Activated CD4-positive, alpha-beta T cell treated with anti-CD3 and anti-CD28 coated beads for 36 hours (primary cell): ENCODE results near the gene ZNF280A. TPM values are rescaled to one million over a fixed set of nuclear protein-coding genes. Genes with fewer than 3 reads are reported as not detected.

Source experiments
- ATAC-seq: fragments of 200-7000 bp; cut with Tn5 transposase; one replicate; pipeline ENCODE4 v1.10.0; 2021; ENCODE audit warnings: mild to moderate bottlenecking, moderate library complexity
- CTCF ChIA-PET: fragments of 350-600 bp; sonication (Branson Sonifier 250); formaldehyde crosslinking; loops from one replicate; lab custom pipeline; 2021; ENCODE audit warnings: antibody characterized with exemption; lab: Charles Lee
- POLR2A ChIA-PET: fragments of 350-600 bp; sonication (Branson Sonifier 250); formaldehyde crosslinking; loops from one replicate; lab custom pipeline; 2021; ENCODE audit warnings: antibody characterized with exemption, inconsistent platforms; lab: Charles Lee
- DNase-seq: peaks from one replicate; pipeline ENCODE4 v3.0.0-alpha.2; 2020
- H3K27ac Mint-ChIP-seq: one replicate; pipeline ENCODE4 v1.8.0; 2021; ENCODE audit warnings: mixed read lengths
- H3K27me3 Mint-ChIP-seq: one replicate; pipeline ENCODE4 v1.8.0; 2021; ENCODE audit warnings: mixed read lengths
- H3K36me3 Mint-ChIP-seq: one replicate; pipeline ENCODE4 v1.8.0; 2021; ENCODE audit warnings: low read depth, mixed read lengths
- H3K4me1 Mint-ChIP-seq: one replicate; pipeline ENCODE4 v1.8.0; 2021; ENCODE audit warnings: mixed read lengths
- H3K4me3 Mint-ChIP-seq: one replicate; pipeline ENCODE4 v1.8.0; 2021; ENCODE audit warnings: mild to moderate bottlenecking, moderate library complexity, mixed read lengths
- H3K9me3 Mint-ChIP-seq: one replicate; pipeline ENCODE4 v1.8.0; 2021; ENCODE audit warnings: low read depth, mixed read lengths
- intact Hi-C, 2 experiments: fragments of 100-400 bp; cut with DNase I in 1 of 2; cut with micrococcal nuclease in 1 of 2; formaldehyde crosslinking; loops; one replicate each; pipeline versions ENCODE4 v1.14.2 to v1.15.1; 2022 to 2024; cut with DNase I, micrococcal nuclease
- total RNA-seq, 2 experiments: library from RNA; stranded (reverse); gene quantifications; one replicate each; pipeline ENCODE4 v1.2.3, GENCODE V29; 2021

ZNF280A gene, protein sequence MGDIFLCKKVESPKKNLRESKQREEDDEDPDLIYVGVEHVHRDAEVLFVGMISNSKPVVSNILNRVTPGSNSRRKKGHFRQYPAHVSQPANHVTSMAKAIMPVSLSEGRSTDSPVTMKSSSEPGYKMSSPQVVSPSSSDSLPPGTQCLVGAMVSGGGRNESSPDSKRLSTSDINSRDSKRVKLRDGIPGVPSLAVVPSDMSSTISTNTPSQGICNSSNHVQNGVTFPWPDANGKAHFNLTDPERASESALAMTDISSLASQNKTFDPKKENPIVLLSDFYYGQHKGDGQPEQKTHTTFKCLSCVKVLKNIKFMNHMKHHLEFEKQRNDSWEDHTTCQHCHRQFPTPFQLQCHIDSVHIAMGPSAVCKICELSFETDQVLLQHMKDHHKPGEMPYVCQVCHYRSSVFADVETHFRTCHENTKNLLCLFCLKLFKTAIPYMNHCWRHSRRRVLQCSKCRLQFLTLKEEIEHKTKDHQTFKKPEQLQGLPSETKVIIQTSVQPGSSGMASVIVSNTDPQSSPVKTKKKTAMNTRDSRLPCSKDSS
- not detected for total RNA-seq

- no peak within 1 kb of the TSS for H3K4me3 Mint-ChIP-seq
- H3K27ac Mint-ChIP-seq, result no peak within 1 kb of the TSS
- H3K27me3 Mint-ChIP-seq, result peaks cover 19% of the 10 kb centered on the region
- POLR2A ChIA-PET, result no interaction called here
- ATAC-seq (no peak), DNase-seq (no peak)
- CTCF ChIA-PET, result interaction anchor here (1.0 to 2.1 kb wide), 4 partner anchors 11 to 364 kb away, joined by 3 to 9 read pairs (median 4); partner anchors contain the start of gene ZNF280B
- intact Hi-C loops, result no loop called here
- no peaks in the 10 kb centered on the region for H3K4me1 Mint-ChIP-seq
- no peaks in the 10 kb centered on the region for H3K9me3 Mint-ChIP-seq
- no peaks in the 10 kb centered on the region for H3K36me3 Mint-ChIP-seq
Measured at GRCh38 chr22:22520020-22520656, at the start of gene ZNF280A. Gene ZNF280A, minus strand, starts transcription at chr22:22520270. Its CDS starts 4,640 bp downstream, at chr22:22515630.

DNA sequence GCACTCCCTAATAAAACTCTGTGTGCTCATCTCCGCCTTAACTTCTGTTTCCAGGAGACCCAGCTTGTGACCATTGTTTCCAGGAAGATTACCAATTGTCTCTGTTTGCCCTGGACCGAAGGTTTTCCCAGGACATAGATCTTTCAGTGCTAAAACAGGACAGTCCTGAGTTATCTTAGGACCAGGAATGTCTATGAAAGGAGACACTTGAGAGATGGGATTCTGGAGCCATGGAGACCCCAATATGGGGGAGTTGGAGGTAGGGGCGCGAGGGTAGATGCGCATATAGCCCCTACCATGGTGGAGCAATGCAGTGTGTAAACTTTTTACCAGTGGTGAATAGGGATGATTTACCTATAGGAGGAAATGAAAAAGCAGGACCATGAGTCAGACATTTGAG, 49.1 kb upstream of the ZNF280A start:
- CTCF ChIA-PET, result interaction anchor here (0.7 to 2.3 kb wide), 4 partner anchors 8 to 119 kb away, joined by 3 to 7 read pairs (median 5); partner anchors contain the start of gene PRAME
- Mint-ChIP-seq H3K9me3 (no peaks in the 10 kb centered on the region), H3K4me1 (no peaks in the 10 kb centered on the region), H3K27me3 (peaks cover 28% of the 10 kb centered on the region), H3K36me3 (no peaks in the 10 kb centered on the region), H3K4me3 (no peak overlapping the region), H3K27ac (no peak overlapping the region)
- intact Hi-C loops, result no loop called here
- ATAC-seq (no peak), DNase-seq (no peak)
- POLR2A ChIA-PET, result no interaction called here

GRCh38 chr22:22565981-22566380, 45.9 kb upstream of the ZNF280A start:
- H3K9me3 Mint-ChIP-seq, result no peaks in the 10 kb centered on the region
- no peaks in the 10 kb centered on the region for H3K4me1 Mint-ChIP-seq
- CTCF ChIA-PET, result interaction anchor here (2.0 kb wide), 1 partner anchor 57 kb away, joined by 6 read pairs; the partner anchor contains the start of gene ZNF280B
- no peak for ATAC-seq
- no peak for DNase-seq
- H3K4me3 Mint-ChIP-seq, result no peak overlapping the region
- POLR2A ChIA-PET, result no interaction called here
- H3K27ac Mint-ChIP-seq, result no peak overlapping the region
- peaks cover 24% of the 10 kb centered on the region for H3K27me3 Mint-ChIP-seq
- no peaks in the 10 kb centered on the region for H3K36me3 Mint-ChIP-seq
- intact Hi-C loops, result no loop called here

DNA sequence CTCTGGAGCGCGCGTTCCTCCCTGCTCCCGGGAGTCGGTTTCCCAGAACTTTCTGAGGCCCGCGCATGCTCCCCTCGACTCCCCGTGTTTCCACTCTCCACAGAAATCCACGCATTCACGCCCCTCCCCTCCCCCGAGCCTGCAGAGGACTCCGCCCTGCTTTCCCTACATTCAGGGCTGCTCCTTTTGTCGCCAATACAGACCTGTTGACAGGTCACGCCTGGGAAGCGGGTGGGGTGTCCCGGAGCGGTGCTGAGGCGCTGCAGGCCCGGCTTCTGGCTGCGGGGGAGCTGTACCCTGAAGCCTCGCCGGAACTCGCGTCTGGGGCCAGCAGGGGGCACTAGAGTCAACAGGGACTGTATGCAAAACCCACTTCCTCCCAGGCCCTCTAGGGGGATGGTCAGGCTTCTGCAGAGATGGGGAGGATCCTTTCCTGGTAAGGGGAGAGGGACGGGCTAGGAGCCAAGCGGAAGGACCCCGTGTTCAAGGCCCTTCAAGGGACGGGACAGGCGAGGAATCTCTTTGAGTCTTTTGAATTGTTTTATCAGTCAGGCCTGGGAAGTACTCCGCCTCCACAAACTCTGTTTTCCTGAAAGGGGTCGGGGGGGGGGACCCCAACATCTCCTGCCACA, 39.0 kb upstream of the ZNF280A start, which contains the start of gene PRAME:
Gene PRAME, minus strand, starts transcription at position 294 of the 632 bp plus-strand sequence. CDS start 2,433 bp downstream, outside the sequence.
- no peaks in the 10 kb centered on the region for H3K9me3 Mint-ChIP-seq
- intact Hi-C loops, result loop anchor here (2.0 to 10.0 kb wide), 2 partner anchors 94 kb away; no protein-coding TSS in a partner anchor
- ATAC-seq (peak; percentile 99), DNase-seq (peak; percentile 93)
- H3K4me3 Mint-ChIP-seq, result no peak within 1 kb of the TSS
- no peaks in the 10 kb centered on the region for H3K36me3 Mint-ChIP-seq
- POLR2A ChIA-PET, result interaction anchor here (0.6 kb wide), 1 partner anchor 48 kb away, joined by 5 read pairs; no protein-coding TSS in a partner anchor
- H3K4me1 Mint-ChIP-seq, result peaks cover 5% of the 10 kb centered on the region
- no peak within 1 kb of the TSS for H3K27ac Mint-ChIP-seq
- H3K27me3 Mint-ChIP-seq, result no peaks in the 10 kb centered on the region
- CTCF ChIA-PET, result interaction anchor here (0.6 to 1.9 kb wide), 7 partner anchors 9 to 769 kb away, joined by 3 to 8 read pairs (median 5); partner anchors contain the start of gene ZNF280B

- no peaks in the 10 kb centered on the region for H3K27me3 Mint-ChIP-seq
- POLR2A ChIA-PET, result interaction anchor here (0.6 kb wide), 1 partner anchor 49 kb away, joined by 5 read pairs; no protein-coding TSS in a partner anchor
- no peaks in the 10 kb centered on the region for H3K36me3 Mint-ChIP-seq
- H3K4me1 Mint-ChIP-seq, result peaks cover 5% of the 10 kb centered on the region
- H3K27ac Mint-ChIP-seq, result no peak overlapping the region
- H3K9me3 Mint-ChIP-seq, result no peaks in the 10 kb centered on the region
- H3K4me3 Mint-ChIP-seq, result no peak overlapping the region
- no peak for DNase-seq
- no peak for ATAC-seq
- intact Hi-C loops, result loop anchor here (2.0 to 10.0 kb wide), 2 partner anchors 94 kb away; no protein-coding TSS in a partner anchor
- CTCF ChIA-PET, result interaction anchor here (0.6 to 1.9 kb wide), 6 partner anchors 10 to 768 kb away, joined by 3 to 8 read pairs (median 6); partner anchors contain the start of gene ZNF280B
Measured at GRCh38 chr22:22558071-22558971, 38.3 kb upstream of the ZNF280A start.

DNA sequence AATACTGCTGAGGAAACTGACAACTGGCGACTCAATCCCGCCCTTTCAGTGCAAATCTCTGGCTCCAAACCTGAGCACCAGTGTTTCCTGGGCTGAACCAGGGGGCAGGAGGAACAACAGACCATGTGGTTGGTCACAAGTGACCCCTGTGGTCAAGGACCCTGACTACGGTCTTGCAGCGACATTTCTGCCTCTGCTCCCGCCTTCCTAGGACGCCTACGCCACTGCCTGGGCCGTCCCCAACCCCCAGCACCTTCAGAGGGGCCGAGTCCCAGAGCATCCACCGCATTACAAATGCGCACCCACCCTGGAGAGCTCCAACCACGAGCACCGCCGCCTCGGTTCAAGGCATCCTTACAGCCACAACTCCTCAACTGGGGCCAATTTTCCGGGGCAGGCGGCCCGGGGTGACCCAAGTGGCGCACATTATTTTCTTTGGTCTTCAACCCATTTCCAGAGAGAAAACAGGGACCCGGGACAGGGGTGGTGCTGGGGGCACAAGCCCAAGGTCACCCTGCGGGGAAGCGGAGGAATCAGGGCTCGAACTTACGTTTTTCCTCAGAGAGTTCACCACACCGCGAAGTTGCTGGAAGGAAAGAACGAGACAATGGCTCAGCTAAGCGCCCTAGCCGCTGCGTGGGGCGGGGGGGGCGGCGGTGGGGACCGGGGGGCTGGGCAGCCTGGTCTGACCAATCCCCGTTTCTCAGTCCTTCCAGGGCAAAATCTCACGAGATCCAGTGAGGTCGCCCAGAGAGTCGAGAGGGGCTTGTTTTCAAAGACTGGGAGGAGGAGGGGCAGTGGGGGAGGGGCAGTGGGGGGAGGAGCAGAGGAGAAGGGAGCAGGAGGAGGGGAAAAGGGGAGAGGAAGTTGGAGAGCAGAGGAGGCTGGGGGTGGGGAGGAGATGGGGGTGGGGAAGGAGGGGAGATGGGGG, 37.2 kb upstream of the ZNF280A start:
- peaks cover 5% of the 10 kb centered on the region for H3K4me1 Mint-ChIP-seq
- ChIA-PET CTCF (no interaction called here), POLR2A (no interaction called here)
- DNase-seq (no peak), ATAC-seq (no peak)
- no peaks in the 10 kb centered on the region for H3K27me3 Mint-ChIP-seq
- H3K27ac Mint-ChIP-seq, result no peak overlapping the region
- H3K36me3 Mint-ChIP-seq, result no peaks in the 10 kb centered on the region
- intact Hi-C loops, result loop anchor here in 1 of 2 experiments (10.0 kb wide), 1 partner anchor 92 kb away; no protein-coding TSS in a partner anchor
- no peak overlapping the region for H3K4me3 Mint-ChIP-seq
- no peaks in the 10 kb centered on the region for H3K9me3 Mint-ChIP-seq

DNA sequence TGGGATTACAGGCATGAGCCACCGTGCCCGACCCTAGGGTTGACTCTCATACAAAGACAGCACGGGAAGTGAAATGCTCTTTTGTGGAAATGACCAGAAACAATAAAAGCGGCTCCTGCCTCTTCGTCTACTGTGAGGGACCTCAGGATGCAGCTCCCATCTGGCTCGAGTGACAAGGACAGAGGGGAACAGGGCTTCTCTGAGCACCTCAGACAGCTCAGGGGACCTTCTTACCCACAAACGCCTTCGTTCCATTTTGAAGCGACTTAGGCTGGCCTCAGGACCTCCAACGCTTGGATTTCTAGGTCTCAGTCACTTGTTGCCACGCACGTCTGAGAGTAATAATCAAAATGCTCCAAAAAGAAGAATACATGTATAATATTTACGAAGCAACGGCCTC, 36.5 kb upstream of the ZNF280A start:
- intact Hi-C loops, result loop anchor here in 1 of 2 experiments (10.0 kb wide), 1 partner anchor 92 kb away; no protein-coding TSS in a partner anchor
- Mint-ChIP-seq H3K4me1 (peaks cover 5% of the 10 kb centered on the region), H3K4me3 (no peak overlapping the region), H3K27me3 (no peaks in the 10 kb centered on the region), H3K9me3 (no peaks in the 10 kb centered on the region), H3K36me3 (no peaks in the 10 kb centered on the region), H3K27ac (no peak overlapping the region)
- DNase-seq (no peak), ATAC-seq (no peak)
- ChIA-PET POLR2A (no interaction called here), CTCF (no interaction called here)

DNA sequence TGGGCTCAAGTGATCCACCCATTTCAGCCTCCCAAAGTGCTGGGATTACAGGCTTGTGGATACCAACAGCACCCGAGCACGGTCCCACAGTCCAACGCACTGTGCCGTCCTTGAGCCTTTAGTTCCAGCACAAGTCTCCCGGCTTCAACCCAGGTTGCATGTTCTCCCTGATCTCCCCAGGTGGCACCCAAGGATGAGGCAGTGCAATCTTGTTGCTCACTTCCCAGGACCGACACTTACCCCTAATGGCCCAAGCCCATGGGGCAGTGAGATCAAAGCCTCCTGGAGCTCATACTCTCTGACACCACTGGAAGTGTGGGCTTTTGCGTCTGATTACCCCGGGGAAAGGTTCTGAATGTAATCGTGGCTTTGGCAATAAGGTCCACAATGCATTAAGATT, 35.5 kb upstream of the ZNF280A start:
- Mint-ChIP-seq H3K4me1 (peaks cover 5% of the 10 kb centered on the region), H3K9me3 (no peaks in the 10 kb centered on the region), H3K27ac (no peak overlapping the region), H3K36me3 (no peaks in the 10 kb centered on the region), H3K4me3 (no peak overlapping the region), H3K27me3 (no peaks in the 10 kb centered on the region)
- intact Hi-C loops, result loop anchor here in 1 of 2 experiments (10.0 kb wide), 1 partner anchor 91 kb away; no protein-coding TSS in a partner anchor
- DNase-seq (no peak), ATAC-seq (no peak)
- CTCF ChIA-PET, result no interaction called here
- POLR2A ChIA-PET, result no interaction called here

DNA sequence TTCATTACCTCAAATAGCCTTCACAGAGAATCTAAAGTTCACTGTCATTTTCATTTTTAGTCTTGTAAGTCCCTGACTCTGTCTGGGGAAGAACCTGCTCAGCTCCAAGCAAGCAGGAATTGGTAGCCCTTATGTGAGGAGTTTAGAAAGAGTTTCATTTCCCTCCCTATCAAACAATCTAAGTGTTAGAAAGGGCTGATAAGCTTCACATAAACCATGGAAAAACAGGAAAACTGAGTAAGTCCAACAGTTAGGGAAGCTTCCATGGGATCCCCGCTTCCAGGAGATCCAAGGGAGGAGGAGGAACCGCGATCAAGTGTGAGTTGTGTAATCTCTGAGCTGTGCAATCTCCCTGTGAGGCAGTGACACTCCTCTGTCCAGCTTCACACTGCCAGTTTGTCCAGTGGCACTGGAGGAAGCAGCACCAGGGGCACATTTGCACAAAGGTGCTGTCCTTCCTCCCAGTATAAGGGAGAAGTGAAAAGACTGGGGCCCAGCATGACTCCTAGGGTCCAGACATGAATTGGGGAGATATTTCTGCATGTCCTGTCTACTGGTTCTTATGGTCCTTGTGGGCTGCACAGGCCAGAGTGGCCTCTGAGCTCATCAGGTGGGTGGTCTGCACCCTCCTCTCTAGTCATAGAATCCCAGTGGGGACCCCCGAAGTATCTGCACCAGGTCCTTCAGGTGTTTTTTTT, 34.7 kb upstream of the ZNF280A start:
- no peak overlapping the region for H3K4me3 Mint-ChIP-seq
- no peak for DNase-seq
- H3K36me3 Mint-ChIP-seq, result no peaks in the 10 kb centered on the region
- H3K27ac Mint-ChIP-seq, result no peak overlapping the region
- intact Hi-C loops, result loop anchor here in 1 of 2 experiments (10.0 kb wide), 1 partner anchor 90 kb away; no protein-coding TSS in a partner anchor
- ATAC-seq, result no peak
- ChIA-PET CTCF (interaction anchor here (0.7 to 1.5 kb wide), 5 partner anchors 22 to 549 kb away, joined by 3 to 8 read pairs (median 3); no protein-coding TSS in a partner anchor), POLR2A (no interaction called here)
- H3K4me1 Mint-ChIP-seq, result peaks cover 5% of the 10 kb centered on the region
- no peaks in the 10 kb centered on the region for H3K9me3 Mint-ChIP-seq
- no peaks in the 10 kb centered on the region for H3K27me3 Mint-ChIP-seq
